ENCODE data around the gene DDX52. TPM values are rescaled to one million over a fixed set of nuclear protein-coding genes. Genes with fewer than 3 reads are reported as not detected.

Gene DDX52
- total RNA-seq, 1 donor from 2014 or later = 49.0 TPM

DNA sequence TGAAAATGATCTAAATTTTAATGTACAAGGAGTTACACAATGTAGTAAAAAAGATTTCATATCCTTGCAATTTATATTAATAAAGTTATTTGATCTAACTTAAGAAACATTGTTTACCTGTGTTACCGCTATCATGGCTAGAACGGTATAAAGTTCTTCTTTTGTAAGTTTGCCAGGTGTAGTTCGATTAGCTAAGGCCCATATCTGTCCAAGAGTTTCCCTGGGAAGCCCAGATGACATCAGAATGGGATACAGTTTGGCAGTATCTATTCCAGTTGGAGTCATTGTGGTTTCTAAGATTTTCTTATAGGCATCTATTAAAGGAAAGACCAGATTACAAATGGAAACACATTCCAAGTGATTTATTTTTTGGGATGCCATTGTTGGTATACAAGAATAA is 71.6 kb downstream of the DDX52 start:
- Mint-ChIP-seq H3K36me3 (peaks cover 58% of the 10 kb centered on the region), H3K4me1 (no peaks in the 10 kb centered on the region), H3K4me3 (no peak overlapping the region), H3K9me3 (peaks cover 14% of the 10 kb centered on the region), H3K27ac (no peak overlapping the region), H3K27me3 (ENCODE audit: low read depth) (no peaks in the 10 kb centered on the region)
- DNase-seq (ENCODE audit: low spot score in 2 of 2, unreplicated experiment in 2 of 2) = no peak
- TF ChIP-seq, protein P1, sequence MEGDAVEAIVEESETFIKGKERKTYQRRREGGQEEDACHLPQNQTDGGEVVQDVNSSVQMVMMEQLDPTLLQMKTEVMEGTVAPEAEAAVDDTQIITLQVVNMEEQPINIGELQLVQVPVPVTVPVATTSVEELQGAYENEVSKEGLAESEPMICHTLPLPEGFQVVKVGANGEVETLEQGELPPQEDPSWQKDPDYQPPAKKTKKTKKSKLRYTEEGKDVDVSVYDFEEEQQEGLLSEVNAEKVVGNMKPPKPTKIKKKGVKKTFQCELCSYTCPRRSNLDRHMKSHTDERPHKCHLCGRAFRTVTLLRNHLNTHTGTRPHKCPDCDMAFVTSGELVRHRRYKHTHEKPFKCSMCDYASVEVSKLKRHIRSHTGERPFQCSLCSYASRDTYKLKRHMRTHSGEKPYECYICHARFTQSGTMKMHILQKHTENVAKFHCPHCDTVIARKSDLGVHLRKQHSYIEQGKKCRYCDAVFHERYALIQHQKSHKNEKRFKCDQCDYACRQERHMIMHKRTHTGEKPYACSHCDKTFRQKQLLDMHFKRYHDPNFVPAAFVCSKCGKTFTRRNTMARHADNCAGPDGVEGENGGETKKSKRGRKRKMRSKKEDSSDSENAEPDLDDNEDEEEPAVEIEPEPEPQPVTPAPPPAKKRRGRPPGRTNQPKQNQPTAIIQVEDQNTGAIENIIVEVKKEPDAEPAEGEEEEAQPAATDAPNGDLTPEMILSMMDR (IDR thresholded peaks at IDR 0.05; ENCODE audit: unreplicated experiment) = no peak

DNA sequence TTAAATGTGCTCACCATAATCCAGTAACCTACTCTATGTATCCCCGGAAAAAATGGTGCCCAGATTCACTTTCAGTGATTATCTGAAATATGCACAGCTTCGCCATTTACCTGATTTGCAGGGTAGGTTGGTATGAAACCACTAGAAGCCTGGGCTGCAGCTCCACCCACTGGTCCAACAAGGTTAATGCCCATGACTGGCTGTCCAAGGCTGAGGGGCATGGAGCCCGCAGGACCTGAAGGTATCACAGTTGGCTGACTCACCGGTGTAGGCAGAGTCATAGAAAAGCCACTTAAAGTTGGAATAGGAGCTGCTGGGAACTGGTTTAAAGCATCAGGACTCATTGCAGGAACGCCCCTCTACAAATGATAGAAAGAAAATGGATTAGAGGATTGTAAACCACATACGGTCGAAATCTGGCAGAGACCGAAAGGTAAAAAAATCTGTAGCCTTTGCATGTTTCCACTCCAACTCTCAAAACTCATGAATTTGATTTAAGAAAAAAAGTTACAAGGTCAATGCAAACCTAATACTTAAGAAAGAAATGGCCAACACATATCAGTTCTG is 72.6 kb downstream of the DDX52 start:
- Mint-ChIP-seq H3K9me3 (peaks cover 14% of the 10 kb centered on the region), H3K27me3 (ENCODE audit: low read depth) (no peaks in the 10 kb centered on the region), H3K36me3 (peaks cover 55% of the 10 kb centered on the region), H3K4me1 (no peaks in the 10 kb centered on the region), H3K27ac (no peak overlapping the region), H3K4me3 (no peak overlapping the region)
- peak; percentile 26 to 48 for DNase-seq (ENCODE audit: low spot score in 2 of 2, unreplicated experiment in 2 of 2)
- TF ChIP-seq, protein P1 (IDR thresholded peaks at IDR 0.05; ENCODE audit: unreplicated experiment) = no peak

DNA sequence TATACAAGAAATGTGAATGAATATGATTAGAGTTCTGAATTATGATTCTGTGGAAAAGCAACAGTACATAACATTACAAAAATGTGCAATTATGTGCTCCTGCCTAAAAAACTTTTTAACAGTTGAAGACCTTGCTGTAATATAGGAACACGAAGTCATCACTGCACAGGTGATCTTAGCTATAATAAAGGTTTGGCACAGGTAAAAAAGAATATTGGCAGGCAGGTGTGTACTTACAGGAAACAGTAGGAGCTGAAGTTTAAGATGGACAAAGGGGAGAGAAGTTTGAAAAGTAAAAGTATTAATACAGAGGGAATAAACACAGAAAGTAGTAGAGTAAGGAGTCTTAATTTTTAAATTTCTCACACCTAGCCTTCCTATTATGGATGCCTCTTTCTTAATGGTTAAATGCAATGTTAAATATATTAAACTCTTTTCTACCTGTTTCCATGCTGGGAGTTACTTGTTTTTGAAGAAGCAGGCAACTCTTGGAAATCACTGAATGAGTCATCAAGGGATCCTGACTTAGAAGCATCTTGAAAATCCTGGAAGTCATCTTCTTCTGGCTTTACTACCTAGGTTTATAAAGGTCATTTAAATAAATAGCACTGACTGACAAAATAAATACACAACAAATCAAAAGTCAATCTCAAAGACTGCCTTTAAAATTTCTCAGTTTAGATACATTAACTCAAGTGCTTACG is 74.7 kb downstream of the DDX52 start:
- H3K9me3 Mint-ChIP-seq = peaks cover 4% of the 10 kb centered on the region
- H3K27me3 Mint-ChIP-seq (ENCODE audit: low read depth) = no peaks in the 10 kb centered on the region
- H3K4me1 Mint-ChIP-seq = no peaks in the 10 kb centered on the region
- DNase-seq (ENCODE audit: low spot score in 2 of 2, unreplicated experiment in 2 of 2) = no peak
- peaks cover 49% of the 10 kb centered on the region for H3K36me3 Mint-ChIP-seq
- no peak overlapping the region for H3K27ac Mint-ChIP-seq
- H3K4me3 Mint-ChIP-seq = no peak overlapping the region
- TF ChIP-seq, protein P1 (IDR thresholded peaks at IDR 0.05; ENCODE audit: unreplicated experiment) = no peak

DNA sequence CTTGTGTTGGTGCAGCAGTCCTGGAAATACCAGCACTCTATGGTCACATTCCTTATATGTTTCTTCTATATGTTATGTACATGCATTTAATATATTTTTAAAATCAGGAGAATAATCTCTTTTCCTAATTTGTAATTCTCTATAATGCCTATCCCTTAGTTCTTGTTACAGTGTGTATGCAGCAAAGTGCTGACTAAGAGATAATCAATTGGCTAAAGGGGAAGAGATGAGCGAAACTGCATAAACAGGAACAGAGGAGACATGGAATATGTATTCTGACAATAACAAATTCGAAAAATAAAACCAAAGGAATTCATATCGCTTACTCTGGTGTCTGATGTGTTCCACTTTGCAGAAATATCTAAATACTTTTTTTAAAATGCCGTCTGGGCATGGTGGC is 75.7 kb downstream of the DDX52 start:
- Mint-ChIP-seq H3K36me3 (peaks cover 42% of the 10 kb centered on the region), H3K27ac (no peak overlapping the region), H3K4me3 (no peak overlapping the region), H3K4me1 (peaks cover under 1% of the 10 kb centered on the region), H3K9me3 (peaks cover 4% of the 10 kb centered on the region), H3K27me3 (ENCODE audit: low read depth) (no peaks in the 10 kb centered on the region)
- DNase-seq (ENCODE audit: low spot score in 2 of 2, unreplicated experiment in 2 of 2) = no peak
- TF ChIP-seq, protein P1 (IDR thresholded peaks at IDR 0.05; ENCODE audit: unreplicated experiment) = no peak

DNA sequence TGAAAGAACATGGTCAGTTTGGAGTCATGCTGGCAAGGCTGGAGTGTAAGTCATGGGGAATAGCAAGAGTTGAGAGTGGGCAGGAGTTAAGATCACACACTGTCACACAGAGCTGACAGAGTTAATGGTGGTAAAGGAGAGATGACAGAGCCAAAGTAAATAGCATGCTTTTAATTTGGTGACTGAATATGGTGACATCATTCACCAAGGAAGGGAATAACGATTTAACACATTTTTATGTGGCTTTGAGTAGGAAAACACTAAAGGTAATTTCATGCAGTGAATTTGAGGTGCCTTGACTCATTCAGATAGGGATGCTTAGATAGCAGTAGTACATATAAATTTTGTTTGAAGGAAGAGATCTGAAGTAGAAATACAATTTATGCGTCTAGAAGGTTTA is 76.1 kb downstream of the DDX52 start:
- H3K4me1 Mint-ChIP-seq = peaks cover 4% of the 10 kb centered on the region
- H3K9me3 Mint-ChIP-seq = peaks cover 4% of the 10 kb centered on the region
- H3K27me3 Mint-ChIP-seq (ENCODE audit: low read depth) = no peaks in the 10 kb centered on the region
- peaks cover 39% of the 10 kb centered on the region for H3K36me3 Mint-ChIP-seq
- no peak overlapping the region for H3K4me3 Mint-ChIP-seq
- no peak overlapping the region for H3K27ac Mint-ChIP-seq
- DNase-seq (ENCODE audit: low spot score in 2 of 2, unreplicated experiment in 2 of 2) = no peak
- TF ChIP-seq, protein P1 (IDR thresholded peaks at IDR 0.05; ENCODE audit: unreplicated experiment) = no peak
